H4 (cell line): Measurements from ENCODE around the gene INSR. TPM values are rescaled to one million over a fixed set of nuclear protein-coding genes. Genes with fewer than 3 reads are reported as not detected.
"Not testable (repeated sequence)": the region's sequence is repeated elsewhere in the genome, so short reads cannot be mapped to it uniquely, and the experiment has no call there.

Experiments
- DNase-seq: peaks from one replicate; pipeline ENCODE4 v3.0.0-alpha.2; 2015; ENCODE audit warnings: low spot score
- total RNA-seq: library from RNA; depleted of rRNA; stranded (reverse); fragments of >200 nt; shearing (Covaris generic); gene quantifications from 2 replicates; pipeline ENCODE4 v1.2.3, GENCODE V29; 2014

INSR gene
- total RNA-seq, 1 experiment from 2014 or later = 3.8 TPM

- DNase-seq = no peak
Measured at GRCh38 chr19:7258041-7258839, 36.0 kb downstream of the INSR start.

GRCh38 chr19:7257148-7258040, 36.8 kb downstream of the INSR start:
- peak; percentile 83 for DNase-seq

GRCh38 chr19:7255631-7256030, 38.6 kb downstream of the INSR start:
- DNase-seq = no peak

GRCh38 chr19:7255119-7255518, 39.1 kb downstream of the INSR start:
- no peak for DNase-seq

GRCh38 chr19:7254590-7254989, 39.6 kb downstream of the INSR start:
- no peak for DNase-seq

GRCh38 chr19:7252364-7252763, 41.9 kb downstream of the INSR start:
- no peak for DNase-seq

GRCh38 chr19:7251494-7251893, 42.7 kb downstream of the INSR start:
- DNase-seq = no peak

GRCh38 chr19:7250951-7251350, 43.3 kb downstream of the INSR start:
- DNase-seq = no peak

- DNase-seq = no peak
Measured at GRCh38 chr19:7250057-7250596, 44.1 kb downstream of the INSR start.

- DNase-seq = no peak
Measured at GRCh38 chr19:7247155-7247554, 47.1 kb downstream of the INSR start.

- DNase-seq = no peak
Measured at GRCh38 chr19:7246601-7247000, 47.6 kb downstream of the INSR start.

GRCh38 chr19:7242601-7243258, 51.5 kb downstream of the INSR start:
- DNase-seq = peak; percentile 84

- no peak for DNase-seq
Measured at GRCh38 chr19:7238051-7238450, 56.2 kb downstream of the INSR start.

- no peak for DNase-seq
Measured at GRCh38 chr19:7236153-7236552, 58.1 kb downstream of the INSR start.

- DNase-seq = no peak
Measured at GRCh38 chr19:7230826-7231225, 63.4 kb downstream of the INSR start.

GRCh38 chr19:7229735-7230134, 64.5 kb downstream of the INSR start:
- no peak for DNase-seq

- no peak for DNase-seq
Measured at GRCh38 chr19:7228935-7229541, 65.2 kb downstream of the INSR start.

- DNase-seq = no peak
Measured at GRCh38 chr19:7227735-7228134, 66.5 kb downstream of the INSR start.

GRCh38 chr19:7227149-7227548, 67.1 kb downstream of the INSR start:
- not testable (repeated sequence) for DNase-seq

GRCh38 chr19:7226739-7227138, 67.5 kb downstream of the INSR start:
- DNase-seq = no peak

- no peak for DNase-seq
Measured at GRCh38 chr19:7225741-7226140, 68.5 kb downstream of the INSR start.

GRCh38 chr19:7224995-7225394, 69.2 kb downstream of the INSR start:
- no peak for DNase-seq
